Thoracic aorta (tissue), 2 donors: ENCODE data around the gene USP27X. TPM values are rescaled to one million over a fixed set of nuclear protein-coding genes. Genes with fewer than 3 reads are reported as not detected.

Experiments
- ATAC-seq: fragments of 150-250 bp; one replicate; pipeline ENCODE4 v1.8.0; 2017; ENCODE audit warnings: low read depth; ENCODE audit not compliant: insufficient number of reproducible peaks, low FRiP score
- DNase-seq: peaks from one replicate; pipeline ENCODE4 v3.0.0-alpha.2; 2020; ENCODE audit warnings: low spot score
- H3K27ac ChIP-seq, 2 donors: fragments of 200-600 bp; sonication (generic); 1 replicate in 1 of 2; 2 replicates in 1 of 2; pipeline ENCODE4 v1.5.1; 2016; ENCODE audit warnings: mild to moderate bottlenecking in 2 of 2, moderate library complexity in 2 of 2
- H3K27me3 ChIP-seq: fragments of 200-600 bp; sonication (generic); replicated peaks from 2 replicates; pipeline ENCODE4 v1.6.0; 2016; ENCODE audit warnings: mild to moderate bottlenecking; ENCODE audit not compliant: insufficient read depth
- H3K36me3 ChIP-seq: fragments of 200-600 bp; sonication (generic); one replicate; pipeline ENCODE4 v1.5.1; 2016
- H3K4me1 ChIP-seq, 2 donors: fragments of 200-600 bp; sonication (generic); 1 replicate in 1 of 2; 2 replicates in 1 of 2; pipeline versions ENCODE4 v1.5.1 to v1.6.0; 2016; ENCODE audit warnings: low read depth in 2 of 2, mild to moderate bottlenecking in 1 of 2; ENCODE audit not compliant: control insufficient read depth in 1 of 2
- H3K4me3 ChIP-seq: fragments of 200-600 bp; sonication (generic); 2 replicates; pipeline ENCODE4 v1.5.1; 2016; ENCODE audit warnings: mild to moderate bottlenecking
- H3K9me3 ChIP-seq: fragments of 200-600 bp; sonication (generic); 2 replicates; pipeline ENCODE4 v1.5.1; 2016
- CTCF ChIP-seq: fragments of 200-600 bp; sonication (generic); IDR thresholded peaks from one replicate; pipeline ENCODE4 v1.5.1; 2019; ENCODE audit warnings: antibody characterized with exemption
- total RNA-seq, 2 donors: library from RNA; depleted of rRNA; stranded (reverse); fragments of >200 nt; gene quantifications; one replicate each; pipeline versions ENCODE4 v1.1.0 to v1.2.3, GENCODE V29; 2016

USP27X gene
- total RNA-seq, 2 donors from 2014 or later = 2.3 to 2.6 TPM

GRCh38 chrX:49856819-49857218 lies 22.5 kb upstream of the USP27X start:
- Histone ChIP-seq H3K27me3 (no peaks in the 10 kb centered on the region), H3K36me3 (no peaks in the 10 kb centered on the region), H3K27ac (no peak overlapping the region), H3K4me3 (no peak overlapping the region), H3K4me1 (no peaks in the 10 kb centered on the region), H3K9me3 (no peaks in the 10 kb centered on the region)
- no peak for DNase-seq
- ATAC-seq = no peak
- no peak for TF ChIP-seq CTCF

GRCh38 chrX:49858341-49858740 lies 20.9 kb upstream of the USP27X start:
- Histone ChIP-seq H3K4me1 (no peaks in the 10 kb centered on the region), H3K27me3 (no peaks in the 10 kb centered on the region), H3K36me3 (no peaks in the 10 kb centered on the region), H3K9me3 (no peaks in the 10 kb centered on the region), H3K4me3 (no peak overlapping the region), H3K27ac (no peak overlapping the region)
- ATAC-seq (no peak), DNase-seq (no peak)
- no peak for TF ChIP-seq CTCF

GRCh38 chrX:49859491-49859890 lies 19.8 kb upstream of the USP27X start:
- no peaks in the 10 kb centered on the region for H3K4me1 ChIP-seq
- H3K4me3 ChIP-seq = no peak overlapping the region
- H3K9me3 ChIP-seq = no peaks in the 10 kb centered on the region
- no peaks in the 10 kb centered on the region for H3K27me3 ChIP-seq
- no peak for ATAC-seq
- no peak for TF ChIP-seq CTCF
- no peaks in the 10 kb centered on the region for H3K36me3 ChIP-seq
- no peak for DNase-seq
- no peak overlapping the region for H3K27ac ChIP-seq

- no peaks in the 10 kb centered on the region for H3K9me3 ChIP-seq
- no peaks in the 10 kb centered on the region for H3K27me3 ChIP-seq
- H3K4me1 ChIP-seq = no peaks in the 10 kb centered on the region
- ATAC-seq (no peak), DNase-seq (no peak)
- H3K36me3 ChIP-seq = no peaks in the 10 kb centered on the region
- no peak for TF ChIP-seq CTCF
- no peak overlapping the region for H3K4me3 ChIP-seq
- H3K27ac ChIP-seq = no peak overlapping the region
Measured at GRCh38 chrX:49860867-49861535, 18.3 kb upstream of the USP27X start.

GRCh38 chrX:49862093-49862492 lies 17.2 kb upstream of the USP27X start:
- Histone ChIP-seq H3K27me3 (no peaks in the 10 kb centered on the region), H3K27ac (no peak overlapping the region), H3K9me3 (no peaks in the 10 kb centered on the region), H3K4me3 (no peak overlapping the region), H3K4me1 (no peaks in the 10 kb centered on the region), H3K36me3 (no peaks in the 10 kb centered on the region)
- DNase-seq (no peak), ATAC-seq (no peak)
- no peak for TF ChIP-seq CTCF
